NCI-H146 treated with DMSO at 0.1 percent for 48 hours (cell line): Measurements from ENCODE around the gene KIF26B.

Source experiments
- DNase-seq: peaks from one replicate; lab custom pipeline; 2025; ENCODE audit not compliant: unreplicated experiment; lab: John Stamatoyannopoulos, UW

KIF26B gene

GRCh38 chr1:245270972-245271371 is 116.2 kb downstream of the KIF26B start:
- DNase-seq: no peak

- no peak for DNase-seq
These were observed 117.9 kb downstream of the KIF26B start for GRCh38 chr1:245272676-245273075.

- DNase-seq: no peak
These were observed 121.7 kb downstream of the KIF26B start for GRCh38 chr1:245276445-245276844.

- peak; percentile 51 for DNase-seq
These were observed 122.5 kb downstream of the KIF26B start for GRCh38 chr1:245277276-245277675.

GRCh38 chr1:245278846-245279245 is 124.1 kb downstream of the KIF26B start:
- DNase-seq: no peak

GRCh38 chr1:245279346-245279745 is 124.6 kb downstream of the KIF26B start:
- no peak for DNase-seq

- no peak for DNase-seq
These were observed 128.2 kb downstream of the KIF26B start for GRCh38 chr1:245283001-245283400.

- no peak for DNase-seq
These were observed 130.4 kb downstream of the KIF26B start for GRCh38 chr1:245285168-245285567.

GRCh38 chr1:245288796-245289195 is 134.0 kb downstream of the KIF26B start:
- no peak for DNase-seq

- DNase-seq: no peak
These were observed 136.1 kb downstream of the KIF26B start for GRCh38 chr1:245290836-245291235.

GRCh38 chr1:245291351-245291750 is 136.6 kb downstream of the KIF26B start:
- no peak for DNase-seq

GRCh38 chr1:245292141-245292540 is 137.4 kb downstream of the KIF26B start:
- no peak for DNase-seq

GRCh38 chr1:245292553-245292952 is 137.8 kb downstream of the KIF26B start:
- DNase-seq: no peak

- no peak for DNase-seq
These were observed 139.2 kb downstream of the KIF26B start for GRCh38 chr1:245294020-245294419.

- no peak for DNase-seq
These were observed 144.0 kb downstream of the KIF26B start for GRCh38 chr1:245298781-245299180.

- no peak for DNase-seq
These were observed 146.4 kb downstream of the KIF26B start for GRCh38 chr1:245301162-245301580.

- DNase-seq: no peak
These were observed 147.1 kb downstream of the KIF26B start for GRCh38 chr1:245301921-245302320.

- DNase-seq: no peak
These were observed 149.9 kb downstream of the KIF26B start for GRCh38 chr1:245304698-245305097.

- no peak for DNase-seq
These were observed 151.2 kb downstream of the KIF26B start for GRCh38 chr1:245306020-245306419.

- DNase-seq: no peak
These were observed 152.0 kb downstream of the KIF26B start for GRCh38 chr1:245306628-245307410.

- DNase-seq: peak; percentile 84
These were observed 156.1 kb downstream of the KIF26B start for GRCh38 chr1:245310571-245311531.
